Parathyroid adenoma (tissue), 2 donors: Measurements from ENCODE around the gene EPHB1.

Source experiments
- H2AFZ ChIP-seq: fragments of 300-600 bp; sonication (generic); one replicate; pipeline ENCODE4 v1.7.0; 2017; ENCODE audit warnings: antibody characterized with exemption, mild to moderate bottlenecking
- H3K27ac ChIP-seq: fragments of 300-600 bp; sonication (generic); one replicate; pipeline ENCODE4 v1.7.0; 2017
- H3K27me3 ChIP-seq: fragments of 300-600 bp; sonication (generic); one replicate; pipeline ENCODE4 v1.7.0; 2017; ENCODE audit warnings: low read length; ENCODE audit not compliant: control insufficient read depth, insufficient read depth
- H3K36me3 ChIP-seq: fragments of 300-600 bp; sonication (generic); one replicate; pipeline ENCODE4 v1.7.0; 2017; ENCODE audit warnings: low read length; ENCODE audit not compliant: control insufficient read depth, insufficient read depth
- H3K4me1 ChIP-seq: fragments of 300-600 bp; sonication (generic); one replicate; pipeline ENCODE4 v1.7.0; 2017; ENCODE audit warnings: control low read depth
- H3K4me2 ChIP-seq: fragments of 300-600 bp; sonication (generic); one replicate; pipeline ENCODE4 v1.7.0; 2017; ENCODE audit warnings: low read length
- H3K4me3 ChIP-seq: fragments of 300-600 bp; sonication (generic); one replicate; pipeline ENCODE4 v1.7.0; 2017; ENCODE audit warnings: low read depth, low read length
- H3K79me2 ChIP-seq: fragments of 300-600 bp; sonication (generic); one replicate; pipeline ENCODE4 v1.7.0; 2017; ENCODE audit warnings: control low read depth
- H3K9ac ChIP-seq: fragments of 300-600 bp; sonication (generic); one replicate; pipeline ENCODE4 v1.7.0; 2017; ENCODE audit warnings: mild to moderate bottlenecking
- H3K9me3 ChIP-seq: fragments of 300-600 bp; sonication (generic); one replicate; pipeline ENCODE4 v1.7.0; 2017; ENCODE audit warnings: low read length; ENCODE audit not compliant: control insufficient read depth
- TF ChIP-seq, protein P1 (sequence below): fragments of 300-600 bp; sonication (generic); IDR thresholded peaks from one replicate; pipeline ENCODE4 v1.7.0; 2017; ENCODE audit warnings: antibody characterized with exemption, mild to moderate bottlenecking
- donor health status: primary hyperparathyroidism.

The EPHB1 gene

DNA sequence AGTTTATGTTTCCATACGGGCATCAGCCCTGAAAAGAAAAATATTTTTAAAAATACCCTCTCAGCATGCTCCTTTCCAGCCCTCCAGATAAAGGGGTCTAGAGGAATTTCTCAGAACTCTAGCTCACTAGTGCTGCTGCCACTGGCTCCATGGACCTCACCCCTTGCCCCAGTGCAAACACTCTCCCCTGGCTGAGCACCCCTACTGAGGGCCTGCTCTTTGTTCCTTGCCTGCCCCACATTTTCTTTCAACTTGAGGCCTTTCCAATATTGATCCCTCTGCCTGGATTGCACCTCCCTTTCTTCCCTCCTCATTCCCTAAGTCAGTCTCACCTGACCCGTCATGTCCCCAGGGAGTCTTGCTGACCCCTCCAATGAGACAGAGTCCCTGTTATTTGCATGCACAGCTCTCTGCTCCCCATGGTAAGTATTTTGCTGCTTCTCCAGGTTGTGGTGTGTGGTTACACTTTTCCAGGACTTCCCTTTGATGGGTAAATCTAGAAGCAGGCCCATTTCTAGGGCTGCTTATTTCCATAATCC is 196.5 kb downstream of the EPHB1 start:
- H3K4me3 ChIP-seq = no peak overlapping the region
- no peaks in the 10 kb centered on the region for H3K79me2 ChIP-seq
- no peaks in the 10 kb centered on the region for H3K4me1 ChIP-seq
- no peak overlapping the region for H3K9ac ChIP-seq
- H3K27ac ChIP-seq = no peak overlapping the region
- TF ChIP-seq, protein P1, sequence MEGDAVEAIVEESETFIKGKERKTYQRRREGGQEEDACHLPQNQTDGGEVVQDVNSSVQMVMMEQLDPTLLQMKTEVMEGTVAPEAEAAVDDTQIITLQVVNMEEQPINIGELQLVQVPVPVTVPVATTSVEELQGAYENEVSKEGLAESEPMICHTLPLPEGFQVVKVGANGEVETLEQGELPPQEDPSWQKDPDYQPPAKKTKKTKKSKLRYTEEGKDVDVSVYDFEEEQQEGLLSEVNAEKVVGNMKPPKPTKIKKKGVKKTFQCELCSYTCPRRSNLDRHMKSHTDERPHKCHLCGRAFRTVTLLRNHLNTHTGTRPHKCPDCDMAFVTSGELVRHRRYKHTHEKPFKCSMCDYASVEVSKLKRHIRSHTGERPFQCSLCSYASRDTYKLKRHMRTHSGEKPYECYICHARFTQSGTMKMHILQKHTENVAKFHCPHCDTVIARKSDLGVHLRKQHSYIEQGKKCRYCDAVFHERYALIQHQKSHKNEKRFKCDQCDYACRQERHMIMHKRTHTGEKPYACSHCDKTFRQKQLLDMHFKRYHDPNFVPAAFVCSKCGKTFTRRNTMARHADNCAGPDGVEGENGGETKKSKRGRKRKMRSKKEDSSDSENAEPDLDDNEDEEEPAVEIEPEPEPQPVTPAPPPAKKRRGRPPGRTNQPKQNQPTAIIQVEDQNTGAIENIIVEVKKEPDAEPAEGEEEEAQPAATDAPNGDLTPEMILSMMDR = no peak
- H3K9me3 ChIP-seq = no peaks in the 10 kb centered on the region
- no peaks in the 10 kb centered on the region for H3K36me3 ChIP-seq
- no peaks in the 10 kb centered on the region for H3K27me3 ChIP-seq
- H3K4me2 ChIP-seq = no peak overlapping the region
- no peak overlapping the region for H2AFZ ChIP-seq

DNA sequence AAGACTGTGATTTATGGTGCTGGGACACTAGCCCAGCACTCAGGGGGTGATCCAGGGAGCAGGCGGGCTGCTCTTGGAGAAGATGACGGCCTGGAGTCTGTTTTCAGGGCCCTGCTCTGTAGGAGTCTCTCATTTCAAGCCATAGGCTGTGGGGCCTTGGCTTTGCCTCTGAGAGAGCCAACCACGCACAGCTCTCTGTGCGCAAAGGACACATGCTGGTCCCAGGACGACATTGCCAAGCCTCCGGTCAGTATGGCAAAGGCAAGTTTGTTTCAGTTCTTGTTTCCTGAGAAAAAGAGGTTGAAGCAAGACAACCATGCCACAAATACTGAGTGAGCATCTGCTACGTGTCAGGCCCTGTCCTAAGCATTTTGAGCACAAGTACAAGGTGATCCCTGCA is 197.1 kb downstream of the EPHB1 start:
- Histone ChIP-seq H3K27me3 (no peaks in the 10 kb centered on the region), H3K36me3 (no peaks in the 10 kb centered on the region), H3K4me3 (no peak overlapping the region), H3K4me1 (no peaks in the 10 kb centered on the region), H3K79me2 (no peaks in the 10 kb centered on the region), H3K4me2 (no peak overlapping the region), H2AFZ (no peak overlapping the region), H3K9ac (no peak overlapping the region), H3K27ac (no peak overlapping the region), H3K9me3 (no peaks in the 10 kb centered on the region)
- TF ChIP-seq, protein P1 = no peak

DNA sequence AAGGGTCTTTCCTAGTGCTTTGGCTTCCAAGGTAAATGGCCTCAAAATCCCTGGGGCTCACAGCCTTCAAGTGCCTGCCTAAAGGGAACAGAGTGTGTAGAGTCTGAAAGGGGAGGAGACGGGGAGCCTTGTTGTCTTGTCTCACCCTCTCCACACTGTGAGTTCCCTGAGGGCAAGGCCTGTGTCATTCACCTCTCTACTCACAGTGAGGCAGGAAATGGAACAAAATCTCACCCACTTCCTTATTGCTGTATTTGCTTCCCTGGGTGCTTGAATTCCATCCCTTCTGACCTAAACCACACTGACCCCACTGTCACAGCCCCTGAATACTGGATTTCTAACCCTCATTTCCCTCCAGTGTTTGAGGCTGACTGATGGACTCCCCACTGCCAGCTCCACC is 197.5 kb downstream of the EPHB1 start:
- Histone ChIP-seq H3K9ac (no peak overlapping the region), H3K79me2 (no peaks in the 10 kb centered on the region), H3K9me3 (no peaks in the 10 kb centered on the region), H3K4me1 (no peaks in the 10 kb centered on the region), H3K36me3 (no peaks in the 10 kb centered on the region), H2AFZ (no peak overlapping the region), H3K4me2 (no peak overlapping the region), H3K4me3 (no peak overlapping the region), H3K27ac (no peak overlapping the region), H3K27me3 (no peaks in the 10 kb centered on the region)
- TF ChIP-seq, protein P1 = no peak

DNA sequence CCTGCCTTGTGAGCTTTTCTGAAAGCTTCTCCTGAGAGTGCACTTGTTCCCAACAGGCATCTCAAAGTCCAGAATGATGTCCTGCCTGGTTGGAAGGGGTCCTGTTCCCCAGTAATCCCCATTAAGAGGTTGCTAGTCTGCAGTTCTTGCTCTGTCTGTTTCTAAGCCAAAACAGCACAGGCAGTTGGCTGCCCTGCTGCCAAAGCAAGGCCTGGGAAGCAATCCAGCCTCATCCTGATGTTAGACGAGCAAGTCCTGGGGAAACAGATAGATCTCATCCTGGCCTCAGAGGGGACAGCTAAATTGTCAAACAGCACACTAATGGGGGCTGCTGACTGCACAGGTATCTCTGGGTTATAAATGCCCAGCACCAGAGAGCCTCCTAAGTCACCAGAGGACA is 198.0 kb downstream of the EPHB1 start:
- H3K27ac ChIP-seq = no peak overlapping the region
- no peaks in the 10 kb centered on the region for H3K4me1 ChIP-seq
- TF ChIP-seq, protein P1 = no peak
- no peak overlapping the region for H2AFZ ChIP-seq
- no peak overlapping the region for H3K4me2 ChIP-seq
- H3K27me3 ChIP-seq = no peaks in the 10 kb centered on the region
- H3K36me3 ChIP-seq = no peaks in the 10 kb centered on the region
- no peaks in the 10 kb centered on the region for H3K9me3 ChIP-seq
- H3K4me3 ChIP-seq = no peak overlapping the region
- H3K79me2 ChIP-seq = no peaks in the 10 kb centered on the region
- no peak overlapping the region for H3K9ac ChIP-seq

DNA sequence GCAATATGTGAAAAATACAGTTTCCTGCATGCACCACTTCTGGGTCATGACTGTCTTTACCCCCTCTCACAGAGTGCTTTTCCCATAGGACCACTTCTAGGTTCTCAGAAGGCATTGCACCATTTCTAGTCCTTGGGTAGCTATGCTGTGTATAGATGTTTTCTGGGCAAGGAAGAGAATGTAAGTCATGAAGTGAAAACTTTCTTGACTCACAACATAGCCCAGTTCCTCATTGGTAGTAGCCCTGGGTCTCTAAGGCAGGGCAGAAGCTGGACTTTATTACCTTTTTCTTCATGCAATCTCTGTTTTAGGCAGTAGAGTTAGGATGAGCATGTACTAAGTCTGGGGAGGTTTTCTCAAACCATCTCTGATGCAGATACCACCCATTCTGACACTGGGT is 203.1 kb downstream of the EPHB1 start:
- Histone ChIP-seq H2AFZ (no peak overlapping the region), H3K9ac (no peak overlapping the region), H3K36me3 (no peaks in the 10 kb centered on the region), H3K4me1 (no peaks in the 10 kb centered on the region), H3K4me3 (no peak overlapping the region), H3K4me2 (no peak overlapping the region), H3K27ac (no peak overlapping the region), H3K79me2 (no peaks in the 10 kb centered on the region), H3K27me3 (no peaks in the 10 kb centered on the region), H3K9me3 (no peaks in the 10 kb centered on the region)
- TF ChIP-seq, protein P1 = no peak
